GM21825 (cell line): Measurements from ENCODE around the gene FILIP1.
A peak's percentile ranks its signal among the peaks of the same experiment; 100 is the strongest.
"Not testable (repeated sequence)": the region's sequence is repeated elsewhere in the genome, so short reads cannot be mapped to it uniquely, and the experiment has no call there.

Experiments
- ATAC-seq: cut with Tn5 transposase; IDR thresholded peaks from one replicate; pipeline ENCODE4 v1.9.1; 2021; ENCODE audit warnings: mild to moderate bottlenecking, moderate library complexity; ENCODE audit not compliant: unreplicated experiment

Gene FILIP1

GRCh38 chr6:75450903-75451302 lies 42.7 kb downstream of the FILIP1 start:
- ATAC-seq: no peak

GRCh38 chr6:75449630-75450206 lies 43.9 kb downstream of the FILIP1 start:
- no peak for ATAC-seq

DNA sequence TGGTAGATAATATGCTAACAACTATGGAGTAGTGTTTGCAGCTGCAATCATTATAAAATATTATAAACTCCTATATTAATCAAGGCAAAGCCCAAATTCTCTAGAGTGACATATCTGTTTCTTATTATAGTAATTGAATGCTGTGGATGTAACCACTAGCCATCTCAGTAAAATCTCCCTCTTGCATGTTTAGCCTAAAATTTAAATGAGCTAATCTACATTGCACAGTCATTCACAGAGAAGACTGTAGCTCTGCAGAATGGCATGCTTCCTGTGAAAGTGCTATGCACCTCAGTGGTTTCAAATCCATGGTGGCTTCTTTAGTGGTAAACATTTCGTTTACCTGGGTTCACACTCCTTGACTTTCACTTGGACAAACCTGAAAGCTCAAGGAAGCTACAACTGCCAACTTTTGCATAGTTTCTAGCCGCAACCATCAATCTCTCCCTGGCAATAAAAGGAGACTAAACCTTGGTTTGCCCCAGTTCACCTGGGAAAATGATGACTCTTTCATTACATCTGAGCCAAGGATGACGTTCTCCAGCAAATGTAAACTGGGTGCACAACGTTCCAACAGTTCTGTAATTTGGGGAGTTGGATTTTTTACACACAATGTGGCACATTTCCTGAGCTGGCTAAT lies 47.2 kb downstream of the FILIP1 start:
- no peak for ATAC-seq

GRCh38 chr6:75445738-75446137 lies 47.9 kb downstream of the FILIP1 start:
- no peak for ATAC-seq

GRCh38 chr6:75444899-75445298 lies 48.7 kb downstream of the FILIP1 start:
- no peak for ATAC-seq

DNA sequence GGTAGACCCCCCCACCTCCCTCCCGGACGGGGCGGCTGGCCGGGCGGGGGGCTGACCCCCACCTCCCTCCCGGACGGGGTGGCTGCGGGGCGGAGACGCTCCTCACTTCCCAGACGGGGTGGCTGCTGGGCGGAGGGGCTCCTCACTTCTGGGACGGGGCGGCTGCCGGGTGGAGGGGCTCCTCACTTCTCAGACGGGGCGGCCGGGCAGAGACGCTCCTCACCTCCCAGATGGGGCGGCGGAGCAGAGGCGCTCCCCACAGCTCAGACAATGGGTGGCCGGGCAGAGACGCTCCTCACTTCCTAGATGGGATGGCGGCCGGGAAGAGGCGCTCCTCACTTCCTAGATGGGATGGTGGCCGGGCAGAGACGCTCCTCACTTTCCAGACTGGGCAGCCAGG lies 51.7 kb downstream of the FILIP1 start:
- not testable (repeated sequence) for ATAC-seq

GRCh38 chr6:75441479-75441878 lies 52.1 kb downstream of the FILIP1 start:
- not testable (repeated sequence) for ATAC-seq

- ATAC-seq: no peak
Measured at GRCh38 chr6:75438442-75439116, 55.0 kb downstream of the FILIP1 start.

DNA sequence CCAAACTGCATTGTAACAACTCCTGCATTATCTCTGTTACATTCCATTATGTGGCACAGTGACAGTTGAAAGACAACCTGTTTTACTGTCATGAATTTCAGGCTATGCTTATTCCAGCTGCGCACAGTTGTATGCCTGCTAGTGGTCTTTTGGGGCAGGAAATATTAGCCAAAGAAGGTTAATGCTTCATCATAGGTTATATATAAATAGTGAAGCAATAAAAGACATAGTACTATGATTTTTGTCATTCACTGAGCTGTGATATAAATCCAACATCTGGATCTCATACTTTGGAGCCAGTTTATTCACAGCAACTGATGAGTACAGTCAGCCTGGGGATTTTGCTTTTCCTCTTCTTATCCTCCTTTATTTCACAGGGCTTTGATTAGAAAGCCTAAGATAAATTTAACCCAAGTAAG lies 55.6 kb downstream of the FILIP1 start:
- no peak for ATAC-seq

DNA sequence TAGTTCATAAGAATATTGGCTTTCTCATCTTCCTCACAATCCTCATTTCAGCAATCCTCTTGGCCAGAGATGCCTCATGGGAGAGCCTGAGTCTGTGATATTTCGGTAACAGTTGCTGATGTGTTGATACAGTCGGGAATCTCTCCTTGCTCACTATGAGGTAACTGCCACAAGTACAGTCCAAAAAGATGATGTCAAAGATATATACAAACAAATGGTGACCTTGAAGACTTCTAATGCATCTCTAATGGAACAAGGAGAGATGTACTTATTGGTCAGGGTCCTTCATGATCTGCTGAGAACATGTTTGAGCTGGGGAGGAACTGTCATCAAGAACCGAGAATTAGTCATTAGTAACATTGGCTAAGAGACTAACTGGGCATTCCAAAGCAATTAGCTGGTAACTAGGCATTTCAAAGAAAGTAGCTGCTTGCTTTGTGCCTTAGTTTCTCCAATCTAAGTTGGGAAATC lies 56.1 kb downstream of the FILIP1 start:
- no peak for ATAC-seq

DNA sequence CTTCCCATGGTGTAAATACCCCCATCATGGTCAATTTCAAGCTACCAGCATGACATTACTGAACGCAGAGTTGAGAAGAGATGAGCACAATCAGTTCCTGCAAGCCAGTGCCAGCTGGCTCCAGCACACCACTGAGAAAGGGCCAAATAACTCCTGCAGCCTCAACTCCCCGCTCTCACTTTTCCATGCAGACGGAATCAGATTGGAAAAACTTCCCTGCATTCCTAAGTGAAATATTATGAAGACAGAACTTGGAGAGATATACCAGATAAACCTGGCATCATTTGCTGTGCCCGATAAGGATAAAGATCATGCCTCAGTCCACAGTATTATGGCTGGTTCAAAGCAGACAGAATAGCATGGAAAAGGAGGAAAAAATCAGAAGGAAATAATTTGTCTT lies 56.7 kb downstream of the FILIP1 start:
- no peak for ATAC-seq

DNA sequence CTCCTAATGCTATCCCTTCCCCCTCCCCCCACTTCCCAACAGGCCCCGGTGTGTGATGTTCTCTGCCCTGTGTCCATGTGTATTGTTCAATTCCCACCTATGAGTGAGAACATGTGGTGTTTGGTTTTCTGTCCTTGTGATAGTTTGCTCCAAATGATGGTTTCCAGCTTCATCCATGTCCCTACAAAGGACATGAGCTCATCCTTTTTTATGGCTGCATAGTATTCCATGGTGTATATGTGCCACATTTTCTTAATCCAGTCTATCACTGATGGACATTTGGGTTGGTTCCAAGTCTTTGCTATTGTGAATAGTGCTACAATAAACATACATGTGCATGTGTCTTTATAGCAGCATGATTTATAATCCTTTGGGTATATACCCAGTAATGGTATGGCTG lies 60.8 kb downstream of the FILIP1 start:
- not testable (repeated sequence) for ATAC-seq

GRCh38 chr6:75431379-75431778 lies 62.2 kb downstream of the FILIP1 start:
- ATAC-seq: no peak

DNA sequence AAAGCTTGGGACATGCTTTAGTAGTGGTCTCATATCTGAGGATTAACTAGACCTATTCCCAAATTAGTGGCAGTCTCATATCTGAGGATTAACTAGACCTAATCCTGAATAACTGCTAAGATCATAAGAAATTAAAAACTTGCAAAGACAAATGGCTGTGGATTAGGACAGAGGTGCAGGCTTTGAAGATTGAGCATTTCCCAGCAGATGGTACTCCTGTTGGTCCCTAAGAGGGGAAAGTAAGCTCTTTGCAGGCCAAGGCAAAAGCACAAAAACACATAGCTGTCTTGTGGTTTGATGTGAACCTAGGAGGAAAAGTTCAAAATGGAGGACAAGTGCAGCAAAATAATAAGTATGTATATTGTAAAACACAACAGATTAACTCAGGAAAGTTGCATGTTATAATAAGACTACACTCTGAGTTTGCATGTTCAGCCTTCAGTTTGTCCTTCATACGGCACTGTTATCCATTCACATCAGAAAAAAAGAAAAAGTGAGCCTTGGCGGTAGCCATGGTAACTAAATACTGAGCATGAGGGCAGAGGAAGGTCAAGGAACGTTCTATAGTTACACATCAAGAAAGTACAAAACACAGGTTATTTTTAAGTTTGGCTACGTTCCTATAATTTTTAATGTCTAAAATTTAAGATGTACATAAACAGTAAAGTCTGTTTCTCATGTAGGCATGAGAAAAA lies 62.8 kb downstream of the FILIP1 start:
- no peak for ATAC-seq

DNA sequence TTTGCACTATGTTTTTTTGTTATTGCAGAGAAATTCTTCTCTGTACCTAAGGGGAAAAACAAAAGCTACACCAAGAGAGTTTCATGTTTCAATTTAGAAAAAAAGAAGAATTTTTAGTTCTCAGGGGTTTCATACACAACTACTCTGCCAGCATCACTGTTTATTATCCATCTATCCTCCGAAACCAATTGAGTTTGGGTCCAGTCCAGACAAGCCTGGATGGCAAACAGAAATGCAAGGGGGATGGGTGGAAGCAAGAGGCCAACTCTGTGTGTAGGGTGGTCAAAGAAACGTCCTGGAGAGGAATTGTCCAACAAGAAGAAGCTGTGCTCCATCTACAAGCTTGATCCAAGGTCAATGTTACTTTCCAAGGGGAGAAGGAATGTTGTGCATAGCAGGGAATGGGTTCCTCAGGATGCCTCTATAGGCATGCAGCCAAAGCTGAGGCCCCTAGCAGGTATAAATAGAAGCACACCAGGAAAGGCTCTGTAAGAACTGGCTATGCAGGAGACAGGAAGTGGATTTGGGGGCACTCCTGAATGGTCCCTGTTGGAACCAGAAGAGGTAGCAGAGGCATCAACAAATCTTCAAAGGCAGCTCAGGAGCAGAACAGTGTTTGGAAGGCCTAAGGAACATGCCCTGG lies 64.4 kb downstream of the FILIP1 start:
- ATAC-seq: no peak

DNA sequence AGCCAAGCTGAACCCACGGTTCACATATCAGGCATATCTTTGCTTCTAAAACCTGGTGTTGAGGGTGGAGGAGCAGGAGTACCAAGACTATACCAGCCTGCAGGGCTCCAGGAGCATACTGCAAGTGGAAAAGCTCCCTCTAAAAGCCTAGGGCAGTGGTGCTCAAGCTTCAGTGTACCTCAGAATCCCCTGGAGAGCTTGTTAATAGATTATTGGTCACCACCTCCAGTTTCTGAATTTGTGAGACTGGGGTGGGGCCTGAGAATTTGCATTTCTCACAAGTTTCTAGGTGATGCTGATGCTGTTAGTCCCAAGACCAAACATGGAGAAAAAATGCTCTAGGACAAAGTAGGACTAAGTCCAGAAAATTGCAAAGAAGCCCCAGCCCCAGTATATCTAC lies 65.4 kb downstream of the FILIP1 start:
- peak; percentile 62 for ATAC-seq

- no peak for ATAC-seq
Measured at GRCh38 chr6:75427329-75427728, 66.3 kb downstream of the FILIP1 start.

DNA sequence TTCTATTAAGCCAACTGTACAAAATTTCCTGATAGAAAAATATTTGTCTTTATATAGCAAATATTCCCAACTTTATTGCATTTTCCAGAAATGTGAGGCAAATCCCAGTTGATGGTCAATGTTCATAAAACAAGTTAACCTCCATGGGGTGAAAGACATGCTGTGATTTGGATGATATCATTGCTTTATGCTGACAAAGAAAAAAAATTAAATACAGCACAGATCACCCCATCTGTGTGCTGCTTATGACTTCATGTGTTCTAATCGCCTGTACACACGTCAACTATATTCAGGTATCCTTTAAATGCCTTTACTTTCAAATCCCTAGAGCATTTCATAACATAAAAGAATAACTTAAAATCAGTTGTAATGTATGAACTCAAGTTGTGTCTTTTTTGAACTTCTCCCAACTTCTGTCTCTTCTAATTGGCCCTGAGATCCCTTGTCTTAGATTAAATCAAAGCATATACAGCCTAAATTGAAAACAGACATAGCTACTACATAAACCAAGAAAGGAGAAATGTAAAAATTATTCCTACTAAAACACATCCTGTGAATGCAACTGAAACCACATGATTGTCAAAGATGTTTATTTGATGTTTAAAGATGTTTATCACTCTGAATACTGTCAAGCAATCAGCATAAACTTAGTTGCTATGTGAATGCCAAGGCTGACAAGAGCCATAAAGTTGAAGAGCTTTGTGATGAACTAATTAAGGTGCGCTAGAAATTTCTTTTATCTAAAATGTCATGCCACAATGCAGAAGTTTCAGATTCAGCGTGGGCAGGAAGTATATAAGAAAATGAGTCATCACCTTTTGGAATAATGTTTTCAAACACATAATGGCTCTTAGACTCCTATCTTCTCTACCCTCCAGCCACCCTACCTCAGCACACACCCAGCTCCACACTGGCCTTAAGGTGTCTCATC lies 68.7 kb downstream of the FILIP1 start:
- no peak for ATAC-seq

DNA sequence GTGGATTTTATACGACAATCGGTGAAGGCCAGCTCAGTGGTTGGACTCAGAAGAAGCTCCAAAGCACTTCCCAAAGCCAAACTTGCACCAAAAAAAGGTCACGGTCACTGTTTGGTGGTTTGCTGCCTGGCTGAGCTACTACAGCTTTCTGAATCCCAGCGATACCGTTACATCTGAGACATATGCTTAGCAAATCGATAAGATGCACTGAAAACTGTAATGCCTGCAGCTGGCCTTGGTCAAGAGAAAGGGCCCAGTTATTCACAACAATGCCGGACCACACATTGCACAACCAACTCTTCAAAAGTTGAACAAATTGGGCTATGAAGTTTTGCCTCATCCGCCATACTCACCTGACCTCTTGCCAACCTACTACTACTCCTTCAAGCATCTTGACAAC lies 70.2 kb downstream of the FILIP1 start:
- no peak for ATAC-seq

DNA sequence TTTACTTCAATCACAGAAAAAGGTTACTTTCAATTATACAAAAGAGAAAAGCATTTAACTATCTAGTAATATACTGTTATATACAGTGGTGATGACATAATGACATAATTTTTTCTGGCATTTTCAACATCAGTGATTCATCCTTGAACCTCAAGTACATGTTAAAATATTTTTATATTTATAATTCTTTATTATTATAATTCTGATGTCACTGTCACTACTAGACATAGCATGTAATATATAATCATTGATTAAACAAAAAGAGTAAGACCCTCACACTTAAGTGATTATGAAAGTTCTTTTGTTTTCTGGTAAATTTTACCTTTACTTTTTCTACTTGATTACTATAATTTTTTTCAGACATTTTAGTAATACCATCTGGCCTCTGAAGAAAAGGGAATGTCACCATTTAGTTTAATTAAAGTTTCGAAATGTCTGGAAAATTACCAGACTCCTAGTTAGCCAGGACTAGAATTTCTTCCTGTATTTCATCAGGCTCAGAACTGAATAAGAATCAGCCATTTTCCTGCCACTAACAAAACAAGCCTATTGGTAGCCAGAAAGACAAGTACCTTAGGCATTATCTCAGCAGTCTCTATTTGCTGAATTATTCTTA lies 71.5 kb downstream of the FILIP1 start:
- ATAC-seq: no peak
